Astrocyte (in vitro differentiated cells and primary cell): ENCODE data around the gene ARAP1.

Experiments used
- EZH2 ChIP-seq: IDR thresholded peaks from 2 replicates; pipeline ENCODE4 v1.6.1; 2012; ENCODE audit warnings: mild to moderate bottlenecking, low read length, inconsistent platforms; ENCODE audit not compliant: insufficient read depth
- TF ChIP-seq, protein P1 (sequence below): IDR thresholded peaks from 2 replicates; pipeline ENCODE4 v1.5.1; 2011; ENCODE audit warnings: low read depth, mild to moderate bottlenecking, inconsistent platforms, low read length, moderate library complexity; ENCODE audit not compliant: insufficient read depth

DNA sequence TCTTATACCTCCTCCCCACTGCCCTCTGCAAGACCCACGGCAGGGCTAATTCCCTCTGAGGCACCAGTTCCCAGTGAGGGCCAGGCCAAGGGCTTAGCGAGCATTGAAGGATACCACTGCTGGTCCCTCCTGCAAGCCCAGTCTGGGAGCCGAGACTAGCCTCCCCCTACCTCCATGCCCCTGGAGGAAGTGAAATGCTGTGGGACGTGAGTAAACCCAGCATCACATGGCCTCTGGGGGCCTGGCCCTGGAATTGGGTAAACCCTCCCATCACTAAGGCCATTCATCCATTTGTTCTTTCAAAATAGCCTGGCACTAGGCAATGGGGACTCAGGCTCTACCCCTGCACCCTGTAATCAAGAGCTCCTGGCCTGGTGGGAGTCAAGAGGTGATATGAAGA lies 24.7 kb downstream of the ARAP1 start:
- TF ChIP-seq, protein P1, sequence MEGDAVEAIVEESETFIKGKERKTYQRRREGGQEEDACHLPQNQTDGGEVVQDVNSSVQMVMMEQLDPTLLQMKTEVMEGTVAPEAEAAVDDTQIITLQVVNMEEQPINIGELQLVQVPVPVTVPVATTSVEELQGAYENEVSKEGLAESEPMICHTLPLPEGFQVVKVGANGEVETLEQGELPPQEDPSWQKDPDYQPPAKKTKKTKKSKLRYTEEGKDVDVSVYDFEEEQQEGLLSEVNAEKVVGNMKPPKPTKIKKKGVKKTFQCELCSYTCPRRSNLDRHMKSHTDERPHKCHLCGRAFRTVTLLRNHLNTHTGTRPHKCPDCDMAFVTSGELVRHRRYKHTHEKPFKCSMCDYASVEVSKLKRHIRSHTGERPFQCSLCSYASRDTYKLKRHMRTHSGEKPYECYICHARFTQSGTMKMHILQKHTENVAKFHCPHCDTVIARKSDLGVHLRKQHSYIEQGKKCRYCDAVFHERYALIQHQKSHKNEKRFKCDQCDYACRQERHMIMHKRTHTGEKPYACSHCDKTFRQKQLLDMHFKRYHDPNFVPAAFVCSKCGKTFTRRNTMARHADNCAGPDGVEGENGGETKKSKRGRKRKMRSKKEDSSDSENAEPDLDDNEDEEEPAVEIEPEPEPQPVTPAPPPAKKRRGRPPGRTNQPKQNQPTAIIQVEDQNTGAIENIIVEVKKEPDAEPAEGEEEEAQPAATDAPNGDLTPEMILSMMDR = no peak
- no peak for TF ChIP-seq EZH2
